ENCODE data around the gene ZNF716.

Gene ZNF716

GRCh38 chr7:57412168-57412567, 37.8 kb upstream of the ZNF716 start:
- no peak for DNase-seq (ENCODE audit: insufficient read length, low spot score)
- TF ChIP-seq CTCF (IDR thresholded peaks at IDR 0.05; ENCODE audit: insufficient read depth, missing control alignments), result no peak
- FAIRE-seq, result no peak

DNA sequence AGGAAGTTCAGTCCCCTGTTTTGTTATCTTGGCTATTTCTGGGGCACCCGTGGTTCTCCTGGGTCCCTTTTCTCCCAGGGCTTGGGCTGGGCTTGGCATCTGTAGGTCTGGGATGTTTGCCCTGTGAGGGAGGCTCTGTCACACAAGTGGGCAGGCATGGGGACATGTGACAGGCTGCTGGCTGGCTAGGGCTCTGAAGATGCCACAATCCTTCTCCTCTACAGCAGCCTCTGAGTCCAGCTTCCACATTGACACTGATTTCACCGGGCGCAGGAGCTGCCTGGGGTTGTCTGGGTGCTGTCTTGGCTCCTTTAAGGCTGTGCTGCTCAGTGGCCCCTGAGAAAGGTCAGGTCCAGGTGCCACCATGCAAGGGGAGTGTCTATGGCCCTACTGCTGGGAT, 37.4 kb upstream of the ZNF716 start:
- FAIRE-seq, result no peak
- no peak for TF ChIP-seq CTCF (IDR thresholded peaks at IDR 0.05; ENCODE audit: insufficient read depth, missing control alignments)

DNA sequence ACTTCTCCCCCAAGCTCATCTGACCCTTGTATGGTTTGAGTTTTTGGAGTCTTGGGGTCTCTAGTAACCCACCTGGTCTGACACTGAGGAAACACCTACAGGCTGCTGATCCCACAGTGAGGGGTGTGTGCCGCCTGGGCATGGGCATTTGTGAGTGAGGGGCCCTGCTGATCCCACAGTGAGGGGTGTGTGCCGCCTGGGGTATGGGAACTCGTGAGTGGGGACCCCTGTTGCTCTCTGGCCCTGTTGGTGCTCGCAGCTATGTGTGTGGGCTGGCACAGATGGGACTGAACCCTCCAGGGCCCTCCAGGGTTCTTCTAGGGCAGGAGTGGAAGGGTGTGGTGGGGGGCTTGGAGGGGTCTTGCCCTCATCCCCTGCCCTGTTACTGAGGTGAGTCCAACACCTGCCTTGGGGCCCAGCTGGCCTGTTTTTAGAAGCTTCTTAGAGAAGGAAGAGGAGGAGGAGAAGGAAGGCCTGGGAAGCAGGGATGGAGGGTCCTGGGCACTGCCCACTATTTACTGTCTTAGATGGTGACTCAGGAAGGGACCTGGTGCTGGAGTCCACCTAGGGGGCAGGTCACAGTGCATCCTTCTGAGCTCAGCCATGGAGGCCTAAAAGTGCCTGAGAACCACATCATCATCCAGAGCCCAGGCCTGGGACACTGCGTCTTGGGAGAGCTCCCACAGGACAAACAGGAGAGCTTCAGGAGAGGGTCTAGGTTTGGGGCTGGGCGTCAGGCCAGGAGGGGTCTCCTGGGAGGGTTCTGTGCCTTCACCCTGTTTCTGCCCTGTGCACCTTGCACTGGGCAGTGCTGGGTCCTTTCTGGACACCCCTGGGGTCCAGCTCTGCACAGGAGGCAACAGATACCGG, 36.2 kb upstream of the ZNF716 start:
- no peak for DNase-seq (ENCODE audit: insufficient read length, low spot score)
- TF ChIP-seq CTCF (IDR thresholded peaks at IDR 0.05; ENCODE audit: insufficient read depth, missing control alignments), result no peak
- no peak for FAIRE-seq

More for the DNA sequence above, 37.4 kb upstream of the ZNF716 start:
- no peak for DNase-seq (ENCODE audit: insufficient read length, low spot score)

- FAIRE-seq (no peak), DNase-seq (ENCODE audit: insufficient read length, low spot score) (no peak)
- no peak for TF ChIP-seq CTCF (IDR thresholded peaks at IDR 0.05; ENCODE audit: insufficient read depth, missing control alignments)
These were observed 35.6 kb upstream of the ZNF716 start for GRCh38 chr7:57414415-57414814.

DNA sequence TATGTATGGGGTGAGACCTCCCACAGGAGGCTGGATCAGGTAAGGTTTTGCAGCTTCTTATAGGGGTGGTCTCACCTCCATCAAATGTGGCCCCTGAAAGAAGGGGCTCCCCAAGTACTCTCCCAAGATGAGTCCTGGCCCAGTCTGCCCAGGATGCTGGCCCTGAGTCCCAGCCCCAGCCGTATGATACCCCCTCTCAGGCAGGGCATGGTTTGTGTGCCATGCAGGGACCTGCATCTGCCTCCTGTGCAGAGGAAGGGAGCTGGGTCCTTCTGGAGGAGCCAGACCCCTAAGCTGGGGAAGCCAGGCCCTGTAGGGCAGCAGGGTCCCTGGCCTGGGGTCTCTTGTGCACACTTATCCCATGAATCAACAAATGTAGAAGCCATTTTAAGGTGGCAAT, 35.1 kb upstream of the ZNF716 start:
- no peak for FAIRE-seq
- DNase-seq (ENCODE audit: insufficient read length, low spot score), result no peak
- TF ChIP-seq CTCF (IDR thresholded peaks at IDR 0.05; ENCODE audit: insufficient read depth, missing control alignments), result no peak

GRCh38 chr7:57415326-57415725, 34.7 kb upstream of the ZNF716 start:
- FAIRE-seq, result no peak
- TF ChIP-seq CTCF (IDR thresholded peaks at IDR 0.05; ENCODE audit: insufficient read depth, missing control alignments), result no peak

GRCh38 chr7:57415730-57416129, 34.2 kb upstream of the ZNF716 start:
- FAIRE-seq, result no peak
- no peak for TF ChIP-seq CTCF (IDR thresholded peaks at IDR 0.05; ENCODE audit: insufficient read depth, missing control alignments)
- no peak for DNase-seq (ENCODE audit: insufficient read length, low spot score)

More at GRCh38 chr7:57415326-57415725, 34.7 kb upstream of the ZNF716 start:
- no peak for DNase-seq (ENCODE audit: insufficient read length, low spot score)
